A549 (cell line): ENCODE measurements around the gene IL33.

Source experiments
- CHD4 ChIP-seq: fragments of 200-600 bp; sonication (generic); IDR thresholded peaks from 2 replicates; pipeline ENCODE4 v1.6.1; 2016; ENCODE audit warnings: antibody characterized with exemption, mild to moderate bottlenecking, borderline replicate concordance
- CTCF ChIP-seq: fragments of >200 bp; sonication (Bioruptor Twin); formaldehyde crosslinking; IDR thresholded peaks from 3 replicates; pipeline ENCODE4 v1.5.1; 2016
- EP300 ChIP-seq, 2 experiments: fragments of >200 bp; sonication (Bioruptor Twin); formaldehyde crosslinking; IDR thresholded peaks; 2 replicates in 1 of 2; 3 replicates in 1 of 2; pipeline ENCODE4 v1.6.1; 2016 to 2017
- MYC ChIP-seq: IDR thresholded peaks from 2 replicates; pipeline ENCODE4 v1.6.1; 2012; ENCODE audit warnings: mild to moderate bottlenecking, inconsistent platforms, low read length, improper control_type of control experiment, borderline replicate concordance
- NFE2L2 ChIP-seq: fragments of 150-350 bp; conservative IDR thresholded peaks from 2 replicates; pipeline ENCODE4 v1.6.1; 2014; ENCODE audit warnings: low read length
- RAD21 ChIP-seq, 2 experiments: fragments of >200 bp in 1 of 2; sonication (Bioruptor Twin) in 1 of 2; formaldehyde crosslinking in 1 of 2; IDR thresholded peaks in 1 of 2; conservative IDR thresholded peaks in 1 of 2; 2 replicates in 1 of 2; 3 replicates in 1 of 2; pipeline ENCODE4 v1.6.1; 2012 to 2018; ENCODE audit warnings: inconsistent platforms in 1 of 2
- RCOR1 ChIP-seq: fragments of 150-350 bp; IDR thresholded peaks from 2 replicates; pipeline ENCODE4 v1.6.1; 2014; ENCODE audit warnings: antibody characterized with exemption, low read length, low read depth
- REST ChIP-seq: fragments of 200-600 bp; sonication (generic); IDR thresholded peaks from 2 replicates; pipeline ENCODE4 v1.6.1; 2016; ENCODE audit warnings: antibody characterized with exemption, mild to moderate bottlenecking, moderate library complexity
- RFX5 ChIP-seq: fragments of 450-650 bp; IDR thresholded peaks from 2 replicates; pipeline ENCODE4 v1.7.1; 2014; ENCODE audit warnings: antibody characterized with exemption, mild to moderate bottlenecking, moderate library complexity
- ZFP36 ChIP-seq: fragments of 450-650 bp; IDR thresholded peaks from 2 replicates; pipeline ENCODE4 v1.6.1; 2014; ENCODE audit warnings: borderline replicate concordance; ENCODE audit not compliant: partially characterized antibody

DNA sequence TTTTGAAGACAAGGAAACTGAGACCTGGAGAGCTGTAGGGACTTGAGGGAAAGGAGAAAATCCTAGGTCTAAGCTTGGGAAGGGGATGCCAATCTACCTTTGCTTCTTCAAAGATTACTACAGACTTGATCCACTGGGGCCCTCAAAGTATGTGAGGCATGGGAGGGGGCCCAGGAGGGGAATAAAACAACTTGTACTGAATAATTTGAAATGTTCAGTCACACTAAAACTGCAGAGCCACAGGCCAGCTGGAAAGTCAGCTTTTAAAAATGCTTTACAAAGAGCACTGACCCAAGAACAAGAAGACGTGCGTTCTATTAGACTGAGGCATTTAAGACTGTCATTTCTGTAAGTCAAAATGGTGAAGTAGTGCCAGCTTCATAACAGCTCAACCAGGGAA, 13.6 kb downstream of the IL33 start:
- TF ChIP-seq RAD21 (conservative IDR thresholded peaks at IDR 0.05 in 1 of 2, IDR thresholded peaks at IDR 0.05 in 1 of 2) (no peak), REST (no peak), ZFP36 (no peak), NFE2L2 (no peak), CTCF (no peak), EP300 (IDR thresholded peaks at IDR 0.05) (no peak), RCOR1 (no peak), RFX5 (no peak), MYC (no peak), CHD4 (no peak)
